ENCODE measurements around the gene TOGARAM2. TPM values are rescaled to one million over a fixed set of nuclear protein-coding genes. Genes with fewer than 3 reads are reported as not detected.
"Not testable (repeated sequence)": the region's sequence is repeated elsewhere in the genome, so short reads cannot be mapped to it uniquely, and the experiment has no call there.

TOGARAM2 gene
- polyA plus RNA-seq, 1 donor (not counting 4 experiments of a cell fraction or from before 2014, with no cell fraction given): 0.10 TPM

- H3K4me3 ChIP-seq (ENCODE audit: control insufficient read depth in 2 of 3, extremely low read depth in 1 of 3, insufficient read depth in 2 of 3, low read depth in 1 of 3, low read length in 3 of 3): no peak overlapping the region
- no peaks in the 10 kb centered on the region for H3K27me3 ChIP-seq (ENCODE audit: control insufficient read depth, extremely low read depth, insufficient read depth, low read length)
- H3K9me3 ChIP-seq (ENCODE audit: control insufficient read depth, low read depth, low read length): no peaks in the 10 kb centered on the region
- peaks cover 16% of the 10 kb centered on the region for H3K4me1 ChIP-seq (ENCODE audit: control insufficient read depth, extremely low read depth, insufficient read depth, low read length)
- DNase-seq (ENCODE audit: low read depth, low spot score) (no peak), FAIRE-seq (no peak)
- H3K79me2 ChIP-seq (ENCODE audit: control insufficient read depth, insufficient read depth, low read length): no peaks in the 10 kb centered on the region
- TF ChIP-seq, protein P1, sequence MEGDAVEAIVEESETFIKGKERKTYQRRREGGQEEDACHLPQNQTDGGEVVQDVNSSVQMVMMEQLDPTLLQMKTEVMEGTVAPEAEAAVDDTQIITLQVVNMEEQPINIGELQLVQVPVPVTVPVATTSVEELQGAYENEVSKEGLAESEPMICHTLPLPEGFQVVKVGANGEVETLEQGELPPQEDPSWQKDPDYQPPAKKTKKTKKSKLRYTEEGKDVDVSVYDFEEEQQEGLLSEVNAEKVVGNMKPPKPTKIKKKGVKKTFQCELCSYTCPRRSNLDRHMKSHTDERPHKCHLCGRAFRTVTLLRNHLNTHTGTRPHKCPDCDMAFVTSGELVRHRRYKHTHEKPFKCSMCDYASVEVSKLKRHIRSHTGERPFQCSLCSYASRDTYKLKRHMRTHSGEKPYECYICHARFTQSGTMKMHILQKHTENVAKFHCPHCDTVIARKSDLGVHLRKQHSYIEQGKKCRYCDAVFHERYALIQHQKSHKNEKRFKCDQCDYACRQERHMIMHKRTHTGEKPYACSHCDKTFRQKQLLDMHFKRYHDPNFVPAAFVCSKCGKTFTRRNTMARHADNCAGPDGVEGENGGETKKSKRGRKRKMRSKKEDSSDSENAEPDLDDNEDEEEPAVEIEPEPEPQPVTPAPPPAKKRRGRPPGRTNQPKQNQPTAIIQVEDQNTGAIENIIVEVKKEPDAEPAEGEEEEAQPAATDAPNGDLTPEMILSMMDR (optimal IDR thresholded peaks at IDR 0.05 in 1 of 3, IDR thresholded peaks at IDR 0.05 in 1 of 3, conservative IDR thresholded peaks at IDR 0.05 in 1 of 3; ENCODE audit: extremely low read depth in 1 of 3, insufficient read depth in 2 of 3, low read length in 3 of 3): no peak
- TF ChIP-seq EZH2 (IDR thresholded peaks at IDR 0.05; ENCODE audit: low read length): no peak
- H3K9me1 ChIP-seq (ENCODE audit: control insufficient read depth, extremely low read depth, insufficient read depth, low read length): no peaks in the 10 kb centered on the region
- H2AFZ ChIP-seq (ENCODE audit: control insufficient read depth, low read length): no peak overlapping the region
- peak overlapping the region; percentile 18 for H3K9ac ChIP-seq (ENCODE audit: control insufficient read depth, extremely low read depth, insufficient read depth, low read length)
- H3K4me2 ChIP-seq (ENCODE audit: control insufficient read depth, extremely low read depth, insufficient read depth, low read depth, low read length): peak overlapping the region; percentile 48
- dilution Hi-C loops (cut with MboI; ENCODE audit: extremely low pct_ligation_motif_present, low sequenced_read_pairs): no loop called here
- no peaks in the 10 kb centered on the region for H4K20me1 ChIP-seq (ENCODE audit: control insufficient read depth, extremely low read depth, insufficient read depth, low read length)
- peak overlapping the region; percentile 70 for H3K27ac ChIP-seq (ENCODE audit: control insufficient read depth, insufficient read depth, low read length)
- H3K36me3 ChIP-seq (ENCODE audit: control insufficient read depth in 2 of 2, extremely low read depth in 1 of 2, insufficient read depth in 2 of 2, low read length in 2 of 2): no peaks in the 10 kb centered on the region
These were observed 3.8 kb upstream of the TOGARAM2 start for GRCh38 chr2:28977176-28977875.

DNA sequence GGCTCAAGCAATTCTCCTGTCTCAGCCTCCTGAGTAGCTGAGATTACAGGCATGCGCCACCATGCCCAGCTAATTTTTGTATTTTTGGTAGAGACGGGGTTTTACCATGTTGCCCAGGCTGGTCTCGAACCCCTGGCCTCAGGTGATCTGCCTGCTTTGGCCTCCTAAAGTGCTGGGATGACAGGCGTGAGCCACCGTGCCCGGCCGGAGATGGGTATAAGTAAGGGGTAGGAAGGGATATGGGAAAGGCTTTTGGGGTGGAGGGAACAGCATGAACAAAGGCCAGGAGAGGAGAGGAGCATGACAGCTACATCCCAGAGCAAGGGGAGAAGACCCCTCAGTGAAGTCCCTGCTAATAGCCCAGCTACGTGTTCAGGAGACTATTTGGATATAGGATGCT is 3.1 kb upstream of the TOGARAM2 start:
- H3K36me3 ChIP-seq (ENCODE audit: control insufficient read depth in 2 of 2, extremely low read depth in 1 of 2, insufficient read depth in 2 of 2, low read length in 2 of 2); H3K4me2 ChIP-seq (ENCODE audit: control insufficient read depth, extremely low read depth, insufficient read depth, low read depth, low read length); DNase-seq (ENCODE audit: low read depth, low spot score); H3K4me3 ChIP-seq (ENCODE audit: control insufficient read depth in 2 of 3, extremely low read depth in 1 of 3, insufficient read depth in 2 of 3, low read depth in 1 of 3, low read length in 3 of 3); H4K20me1 ChIP-seq (ENCODE audit: control insufficient read depth, extremely low read depth, insufficient read depth, low read length); FAIRE-seq; H3K27ac ChIP-seq (ENCODE audit: control insufficient read depth, insufficient read depth, low read length); dilution Hi-C loops (cut with MboI; ENCODE audit: extremely low pct_ligation_motif_present, low sequenced_read_pairs); H3K9me1 ChIP-seq (ENCODE audit: control insufficient read depth, extremely low read depth, insufficient read depth, low read length); H2AFZ ChIP-seq (ENCODE audit: control insufficient read depth, low read length); H3K79me2 ChIP-seq (ENCODE audit: control insufficient read depth, insufficient read depth, low read length); H3K27me3 ChIP-seq (ENCODE audit: control insufficient read depth, extremely low read depth, insufficient read depth, low read length); H3K9me3 ChIP-seq (ENCODE audit: control insufficient read depth, low read depth, low read length); H3K9ac ChIP-seq (ENCODE audit: control insufficient read depth, extremely low read depth, insufficient read depth, low read length): not testable (repeated sequence)
- H3K4me1 ChIP-seq (ENCODE audit: control insufficient read depth, extremely low read depth, insufficient read depth, low read length): peaks cover 14% of the 10 kb centered on the region

- no peak overlapping the region for H2AFZ ChIP-seq (ENCODE audit: control insufficient read depth, low read length)
- no peaks in the 10 kb centered on the region for H4K20me1 ChIP-seq (ENCODE audit: control insufficient read depth, extremely low read depth, insufficient read depth, low read length)
- no peak overlapping the region for H3K4me3 ChIP-seq (ENCODE audit: control insufficient read depth in 2 of 3, extremely low read depth in 1 of 3, insufficient read depth in 2 of 3, low read depth in 1 of 3, low read length in 3 of 3)
- H3K36me3 ChIP-seq (ENCODE audit: control insufficient read depth in 2 of 2, extremely low read depth in 1 of 2, insufficient read depth in 2 of 2, low read length in 2 of 2): no peaks in the 10 kb centered on the region
- no peak overlapping the region for H3K4me2 ChIP-seq (ENCODE audit: control insufficient read depth, extremely low read depth, insufficient read depth, low read depth, low read length)
- H3K27me3 ChIP-seq (ENCODE audit: control insufficient read depth, extremely low read depth, insufficient read depth, low read length): no peaks in the 10 kb centered on the region
- H3K4me1 ChIP-seq (ENCODE audit: control insufficient read depth, extremely low read depth, insufficient read depth, low read length): peaks cover 14% of the 10 kb centered on the region
- dilution Hi-C loops (cut with MboI; ENCODE audit: extremely low pct_ligation_motif_present, low sequenced_read_pairs): no loop called here
- TF ChIP-seq EZH2 (IDR thresholded peaks at IDR 0.05; ENCODE audit: low read length): no peak
- TF ChIP-seq, protein P1 (optimal IDR thresholded peaks at IDR 0.05 in 1 of 3, IDR thresholded peaks at IDR 0.05 in 1 of 3, conservative IDR thresholded peaks at IDR 0.05 in 1 of 3; ENCODE audit: extremely low read depth in 1 of 3, insufficient read depth in 2 of 3, low read length in 3 of 3): no peak
- H3K9me1 ChIP-seq (ENCODE audit: control insufficient read depth, extremely low read depth, insufficient read depth, low read length): no peaks in the 10 kb centered on the region
- DNase-seq (ENCODE audit: low read depth, low spot score) (no peak), FAIRE-seq (no peak)
- no peaks in the 10 kb centered on the region for H3K79me2 ChIP-seq (ENCODE audit: control insufficient read depth, insufficient read depth, low read length)
- H3K9ac ChIP-seq (ENCODE audit: control insufficient read depth, extremely low read depth, insufficient read depth, low read length): no peak overlapping the region
- no peak overlapping the region for H3K27ac ChIP-seq (ENCODE audit: control insufficient read depth, insufficient read depth, low read length)
- no peaks in the 10 kb centered on the region for H3K9me3 ChIP-seq (ENCODE audit: control insufficient read depth, low read depth, low read length)
These were observed 2.5 kb upstream of the TOGARAM2 start for GRCh38 chr2:28978606-28979005.

All from keratinocyte (primary cell).